BLaER1 (cell line): ENCODE data around the gene GIT1.

Experiments used
- H3K27ac ChIP-seq: shearing (Covaris generic); formaldehyde crosslinking; 2 replicates; pipeline ENCODE4 v1.8.1; 2022
- H3K27me3 ChIP-seq: shearing (Covaris generic); formaldehyde crosslinking; 2 replicates; pipeline ENCODE4 v1.8.1; 2022
- H3K36me3 ChIP-seq: shearing (Covaris generic); formaldehyde crosslinking; 2 replicates; pipeline ENCODE4 v1.8.1; 2022
- H3K4me1 ChIP-seq: shearing (Covaris generic); formaldehyde crosslinking; 2 replicates; pipeline ENCODE4 v1.8.1; 2022
- H3K4me2 ChIP-seq: shearing (Covaris generic); formaldehyde crosslinking; 2 replicates; pipeline ENCODE4 v1.8.1; 2022
- H3K4me3 ChIP-seq: shearing (Covaris generic); formaldehyde crosslinking; 2 replicates; pipeline ENCODE4 v1.8.1; 2022
- H3K9ac ChIP-seq: shearing (Covaris generic); formaldehyde crosslinking; 2 replicates; pipeline ENCODE4 v1.8.1; 2022
- H3K9me3 ChIP-seq: shearing (Covaris generic); formaldehyde crosslinking; 2 replicates; pipeline ENCODE4 v1.8.1; 2022
- H4K20me1 ChIP-seq: shearing (Covaris generic); formaldehyde crosslinking; 2 replicates; pipeline ENCODE4 v1.8.1; 2022
- Cebpa-rat ChIP-seq: shearing (Covaris generic); IDR thresholded peaks from 2 replicates; pipeline ENCODE4 v1.8.1; 2022

The GIT1 gene

GRCh38 chr17:29575511-29576213, 13.8 kb downstream of the GIT1 start:
- H4K20me1 ChIP-seq = peaks cover 93% of the 10 kb centered on the region

DNA sequence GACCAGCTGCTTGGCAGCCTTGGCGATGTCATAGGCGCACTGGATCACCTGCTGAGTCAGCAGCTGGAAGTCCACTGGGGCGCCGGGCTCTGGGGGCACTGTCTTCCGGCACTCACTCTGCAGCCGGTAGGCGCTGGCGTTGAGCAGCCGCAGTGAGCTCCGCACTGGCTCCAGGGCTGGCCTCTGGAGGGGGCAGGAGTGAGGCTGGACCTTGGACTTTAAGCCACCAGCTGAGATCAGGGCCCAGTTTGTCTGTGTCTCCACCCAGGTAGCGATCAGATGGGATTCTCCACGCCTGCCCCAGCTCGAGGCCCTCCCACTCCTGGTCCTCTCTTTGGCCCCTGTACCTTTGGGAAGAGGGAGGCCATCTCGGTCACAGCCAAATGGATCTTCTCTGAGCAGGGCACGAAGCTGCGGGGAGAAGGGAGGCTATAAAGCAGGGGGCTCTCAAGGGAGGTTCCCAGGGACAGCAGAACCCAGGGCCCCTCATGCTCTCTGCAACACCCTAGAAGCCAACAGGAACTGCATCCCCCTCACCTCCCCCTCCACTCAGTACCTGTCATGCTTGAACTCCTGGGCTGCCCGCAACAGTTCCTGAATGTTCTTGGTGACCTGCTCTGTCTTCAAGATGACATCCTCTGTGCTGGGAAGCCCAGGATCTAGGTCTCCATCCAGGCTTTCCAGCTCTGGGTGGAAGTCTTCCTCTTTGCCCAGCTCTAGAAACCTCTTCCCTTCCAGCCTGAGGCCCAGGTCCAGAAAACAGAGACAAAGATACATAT, 14.5 kb downstream of the GIT1 start:
- H3K4me3 ChIP-seq = no peak overlapping the region
- peaks cover 91% of the 10 kb centered on the region for H4K20me1 ChIP-seq
- peaks cover 88% of the 10 kb centered on the region for H3K36me3 ChIP-seq
- peak overlapping the region; percentile 57 for H3K9ac ChIP-seq
- H3K4me1 ChIP-seq = peaks cover 64% of the 10 kb centered on the region
- no peaks in the 10 kb centered on the region for H3K9me3 ChIP-seq
- H3K27ac ChIP-seq = peak overlapping the region; percentile 59
- TF ChIP-seq Cebpa-rat = no peak
- no peaks in the 10 kb centered on the region for H3K27me3 ChIP-seq
- peak overlapping the region; percentile 59 for H3K4me2 ChIP-seq

More at GRCh38 chr17:29575511-29576213, 13.8 kb downstream of the GIT1 start:
- Histone ChIP-seq H3K27me3 (no peaks in the 10 kb centered on the region), H3K4me3 (no peak overlapping the region), H3K9ac (peak overlapping the region; percentile 57), H3K36me3 (peaks cover 91% of the 10 kb centered on the region), H3K9me3 (no peaks in the 10 kb centered on the region), H3K4me1 (peaks cover 66% of the 10 kb centered on the region), H3K27ac (peak overlapping the region; percentile 59), H3K4me2 (peak overlapping the region; percentile 59)
- TF ChIP-seq Cebpa-rat = no peak

DNA sequence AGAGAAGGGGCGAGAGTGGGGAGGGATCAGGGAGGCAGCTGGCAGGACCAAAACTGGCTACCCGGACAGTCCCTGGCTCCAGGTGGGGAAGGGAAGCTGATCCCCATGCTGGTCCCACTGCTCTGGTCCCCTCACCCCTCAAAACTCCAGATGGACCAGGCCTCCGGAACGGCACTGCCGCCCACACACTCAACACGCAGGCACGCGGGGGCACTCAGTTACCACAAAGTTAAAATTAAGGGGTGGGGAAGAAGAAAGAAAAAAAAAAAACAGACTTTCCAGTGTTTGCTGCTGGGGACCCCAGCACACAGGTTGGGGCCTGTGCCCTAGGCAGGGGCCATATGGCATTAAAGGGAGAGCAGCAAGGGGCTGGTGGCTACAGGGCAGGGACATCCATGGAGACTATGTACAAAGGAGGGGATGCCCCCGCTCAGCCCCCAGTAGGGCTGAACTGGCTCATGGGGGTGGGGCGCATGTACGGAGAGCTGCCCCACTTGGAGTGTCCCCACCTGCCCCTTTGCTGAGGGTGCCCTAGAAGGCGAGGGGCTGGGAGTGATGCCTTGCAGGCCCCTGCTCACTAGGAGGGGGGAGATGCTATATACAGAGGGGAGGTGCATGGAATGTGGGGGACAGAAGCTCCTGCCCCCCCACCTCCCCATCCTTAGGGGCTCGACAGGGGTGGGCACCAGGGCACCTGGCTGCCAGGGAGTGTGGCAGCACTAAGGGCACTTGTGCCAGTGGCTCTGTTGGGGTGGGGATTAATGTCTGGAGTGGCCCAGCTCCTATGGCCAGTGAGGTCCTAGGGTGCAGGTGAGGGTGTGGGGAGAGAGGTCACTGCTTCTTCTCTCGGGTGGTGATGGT, 15.3 kb downstream of the GIT1 start:
- H3K27ac ChIP-seq = no peak overlapping the region
- no peak overlapping the region for H3K4me3 ChIP-seq
- peaks cover 92% of the 10 kb centered on the region for H4K20me1 ChIP-seq
- TF ChIP-seq Cebpa-rat = no peak
- H3K4me1 ChIP-seq = peaks cover 72% of the 10 kb centered on the region
- peak overlapping the region; percentile 84; the same call in 1 of the 2 replicates for H3K4me2 ChIP-seq
- H3K9ac ChIP-seq = no peak overlapping the region
- H3K27me3 ChIP-seq = no peaks in the 10 kb centered on the region
- H3K9me3 ChIP-seq = no peaks in the 10 kb centered on the region
- H3K36me3 ChIP-seq = peaks cover 79% of the 10 kb centered on the region

GRCh38 chr17:29573558-29573869, 15.9 kb downstream of the GIT1 start:
- no peaks in the 10 kb centered on the region for H3K27me3 ChIP-seq
- H3K36me3 ChIP-seq = peaks cover 73% of the 10 kb centered on the region
- H3K9me3 ChIP-seq = no peaks in the 10 kb centered on the region
- no peak for TF ChIP-seq Cebpa-rat
- H3K4me3 ChIP-seq = no peak overlapping the region
- peak overlapping the region; percentile 84 for H3K4me2 ChIP-seq
- H4K20me1 ChIP-seq = peaks cover 89% of the 10 kb centered on the region
- peaks cover 73% of the 10 kb centered on the region for H3K4me1 ChIP-seq
- H3K9ac ChIP-seq = no peak overlapping the region
- 0 out of 2 replicates have a peak overlapping the region, but pooled peaks have one; percentile 58 for H3K27ac ChIP-seq

DNA sequence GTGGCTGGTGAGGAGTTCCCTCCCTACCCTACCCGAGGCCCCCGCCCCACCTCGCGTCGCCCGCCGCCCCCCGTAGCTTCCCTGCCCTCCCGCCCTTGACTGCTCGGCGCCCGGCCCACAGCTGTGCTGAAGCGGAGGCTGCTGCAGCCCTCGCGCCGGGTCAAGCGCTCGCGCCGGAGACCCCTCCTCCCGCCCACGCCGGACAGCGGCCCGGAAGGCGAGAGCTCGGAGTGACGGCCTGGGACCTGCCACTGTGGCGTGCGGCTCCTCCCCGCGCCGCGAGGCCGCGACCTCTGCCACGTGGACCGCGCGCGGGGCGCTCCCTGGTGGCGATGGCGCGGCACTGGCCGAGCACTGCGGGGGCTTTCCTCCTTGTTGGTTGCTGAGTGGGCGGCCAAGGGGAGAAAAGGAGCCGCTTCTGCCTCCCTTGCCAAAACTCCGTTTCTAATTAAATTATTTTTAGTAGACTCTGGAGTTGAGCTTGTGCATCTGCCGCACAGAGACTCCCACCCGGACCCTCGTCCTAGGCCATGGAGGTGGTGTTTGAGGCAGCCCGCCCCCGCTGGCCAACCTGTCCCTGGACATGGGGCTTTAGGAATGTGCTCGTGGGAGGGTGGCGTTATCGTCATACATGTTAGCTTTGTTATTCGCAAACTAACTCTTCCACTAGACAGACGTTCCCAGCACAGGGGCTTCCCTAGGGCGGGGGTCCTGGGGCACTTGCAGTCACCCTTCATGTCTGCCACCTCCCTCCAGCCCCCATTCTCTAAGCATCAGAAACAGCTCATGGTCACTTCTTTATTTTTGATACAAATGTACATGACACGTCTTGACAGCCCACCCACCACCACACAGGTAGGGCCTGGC, 16.5 kb downstream of the GIT1 start:
- H3K27me3 ChIP-seq = no peaks in the 10 kb centered on the region
- peak overlapping the region; percentile 84 for H3K4me2 ChIP-seq
- H4K20me1 ChIP-seq = peaks cover 83% of the 10 kb centered on the region
- peaks cover 73% of the 10 kb centered on the region for H3K4me1 ChIP-seq
- H3K27ac ChIP-seq = peak overlapping the region; percentile 58; the same call in 1 of the 2 replicates
- H3K9ac ChIP-seq = peak overlapping the region; percentile 39; the same call in 1 of the 2 replicates
- peak overlapping the region; percentile 40 for H3K4me3 ChIP-seq
- TF ChIP-seq Cebpa-rat = no peak
- peaks cover 68% of the 10 kb centered on the region for H3K36me3 ChIP-seq
- no peaks in the 10 kb centered on the region for H3K9me3 ChIP-seq

- H3K36me3 ChIP-seq = peaks cover 59% of the 10 kb centered on the region
- peak overlapping the region; percentile 58; the same call in 1 of the 2 replicates for H3K27ac ChIP-seq
- peaks cover 75% of the 10 kb centered on the region for H4K20me1 ChIP-seq
- TF ChIP-seq Cebpa-rat = no peak
- H3K4me2 ChIP-seq = peak overlapping the region; percentile 84
- no peaks in the 10 kb centered on the region for H3K9me3 ChIP-seq
- peak overlapping the region; percentile 40 for H3K4me3 ChIP-seq
- H3K9ac ChIP-seq = peak overlapping the region; percentile 39
- H3K27me3 ChIP-seq = no peaks in the 10 kb centered on the region
- peaks cover 73% of the 10 kb centered on the region for H3K4me1 ChIP-seq
These were observed 17.4 kb downstream of the GIT1 start for GRCh38 chr17:29571883-29572681.

DNA sequence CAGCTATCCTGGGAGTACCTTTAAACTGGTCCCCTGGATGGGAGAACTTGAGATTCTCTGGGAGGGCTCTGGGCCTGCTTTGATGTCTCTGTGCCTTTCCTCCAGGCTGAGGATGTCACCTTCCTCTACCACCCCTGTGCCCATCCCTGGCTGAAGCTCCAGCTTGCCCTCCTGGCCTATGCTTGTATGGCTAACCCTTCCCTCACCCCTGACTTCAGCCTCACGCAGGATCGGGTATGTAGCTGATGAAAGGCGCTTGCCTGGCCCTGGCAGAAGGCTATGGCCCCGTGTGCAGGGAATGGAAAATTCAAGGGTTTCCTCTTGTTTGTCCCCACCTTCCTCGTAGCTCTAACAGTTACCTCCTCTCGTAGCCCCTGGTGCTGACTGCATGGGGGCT, 18.0 kb downstream of the GIT1 start:
- no peak for TF ChIP-seq Cebpa-rat

GRCh38 chr17:29570521-29570920, 18.9 kb downstream of the GIT1 start:
- H3K36me3 ChIP-seq = peaks cover 44% of the 10 kb centered on the region
- H3K27me3 ChIP-seq = no peaks in the 10 kb centered on the region
- H4K20me1 ChIP-seq = peaks cover 59% of the 10 kb centered on the region
- no peak for TF ChIP-seq Cebpa-rat
- H3K9ac ChIP-seq = no peak overlapping the region
- peaks cover 64% of the 10 kb centered on the region for H3K4me1 ChIP-seq
- no peaks in the 10 kb centered on the region for H3K9me3 ChIP-seq
- H3K27ac ChIP-seq = no peak overlapping the region
- H3K4me2 ChIP-seq = peak overlapping the region; percentile 84
- H3K4me3 ChIP-seq = no peak overlapping the region

More for the DNA sequence above, 18.0 kb downstream of the GIT1 start:
- H3K27me3 ChIP-seq = no peaks in the 10 kb centered on the region
- H3K36me3 ChIP-seq = peaks cover 53% of the 10 kb centered on the region
- peaks cover 69% of the 10 kb centered on the region for H4K20me1 ChIP-seq
- H3K4me3 ChIP-seq = no peak overlapping the region; the same call in 1 of the 2 replicates
- peak overlapping the region; percentile 39 for H3K9ac ChIP-seq
- H3K4me2 ChIP-seq = peak overlapping the region; percentile 84
- H3K9me3 ChIP-seq = no peaks in the 10 kb centered on the region
- H3K4me1 ChIP-seq = peaks cover 71% of the 10 kb centered on the region
- no peak overlapping the region for H3K27ac ChIP-seq
